HG02642 (cell line): ENCODE data around the gene ARFIP2.

ENCODE experiments used
- ATAC-seq: cut with Tn5 transposase; IDR thresholded peaks from one replicate; pipeline ENCODE4 v1.9.1; 2021; ENCODE audit warnings: mild to moderate bottlenecking; ENCODE audit not compliant: unreplicated experiment, poor library complexity

The ARFIP2 gene

DNA sequence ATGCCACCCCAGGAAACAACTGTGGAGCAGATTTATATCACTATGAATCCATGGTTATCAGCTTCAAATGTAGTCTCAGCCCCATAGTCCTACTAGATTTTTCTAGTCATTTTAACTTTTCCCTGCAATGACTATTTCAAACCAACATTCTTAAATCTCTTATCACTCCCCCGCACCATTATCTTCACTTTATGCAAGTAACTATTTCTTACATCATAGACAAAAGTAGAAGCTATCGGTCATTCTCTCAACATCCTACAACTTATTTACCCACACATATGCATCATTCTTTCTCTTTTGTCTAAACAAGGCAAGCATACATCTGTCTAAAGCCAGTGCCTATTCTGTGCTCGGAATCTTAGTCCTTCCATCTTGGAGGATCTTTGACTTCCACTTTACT, 4.5 kb upstream of the ARFIP2 start:
- no peak for ATAC-seq

DNA sequence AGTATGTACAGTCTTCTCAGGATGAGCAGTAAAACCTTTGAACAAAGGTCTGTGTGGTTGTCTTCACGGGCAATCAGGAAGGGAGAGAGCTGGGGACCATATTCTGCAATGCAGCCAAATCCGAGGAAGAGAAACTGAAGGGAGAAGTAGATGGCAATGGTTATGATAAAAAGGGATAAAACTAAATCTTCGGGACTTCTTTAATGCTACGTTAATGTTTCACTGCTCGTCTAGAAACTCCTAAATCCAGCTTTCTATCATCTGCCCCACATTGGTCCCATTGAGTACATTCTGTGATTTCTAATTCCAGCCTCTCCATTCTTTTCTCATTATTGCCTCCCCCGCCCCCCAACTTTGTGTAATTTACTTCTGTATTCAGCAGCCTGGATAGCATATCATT, 1.9 kb upstream of the ARFIP2 start:
- ATAC-seq = no peak

DNA sequence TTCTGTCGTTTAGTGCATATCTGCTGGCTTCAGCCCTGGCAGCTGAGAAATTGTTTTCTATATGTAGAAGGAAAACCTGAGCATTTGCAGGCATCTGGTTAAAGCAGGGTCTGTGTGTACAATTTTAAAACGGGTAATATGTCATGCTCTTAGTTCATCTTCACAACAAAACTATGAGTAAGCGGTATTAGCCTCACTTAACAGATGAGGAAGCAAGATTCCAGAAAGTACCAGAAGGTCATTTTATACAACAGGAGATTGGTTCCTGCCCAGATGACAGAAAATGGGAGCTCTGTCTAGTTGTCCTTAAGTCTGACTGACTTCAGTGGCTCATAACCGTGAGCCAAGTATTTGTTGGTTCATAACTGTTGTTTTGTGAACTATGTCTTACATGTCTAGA, 1.3 kb upstream of the ARFIP2 start:
- ATAC-seq = no peak

DNA sequence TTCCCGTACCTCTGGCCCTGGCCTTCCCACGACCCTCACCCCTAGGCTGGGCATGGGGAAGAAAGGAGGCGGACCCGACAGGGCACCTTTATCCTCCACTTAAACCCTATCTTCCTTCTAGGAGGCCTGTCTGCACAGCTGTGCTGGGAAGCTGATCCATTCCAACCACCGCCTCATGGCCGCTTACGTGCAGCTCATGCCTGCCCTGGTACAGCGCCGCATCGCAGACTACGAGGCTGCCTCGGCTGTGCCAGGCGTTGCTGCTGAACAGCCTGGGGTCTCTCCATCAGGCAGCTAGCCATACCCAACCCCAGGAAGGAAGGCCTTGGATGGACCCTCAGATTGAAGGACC, 769 bp upstream of the ARFIP2 start:
- ATAC-seq = peak; percentile 2

DNA sequence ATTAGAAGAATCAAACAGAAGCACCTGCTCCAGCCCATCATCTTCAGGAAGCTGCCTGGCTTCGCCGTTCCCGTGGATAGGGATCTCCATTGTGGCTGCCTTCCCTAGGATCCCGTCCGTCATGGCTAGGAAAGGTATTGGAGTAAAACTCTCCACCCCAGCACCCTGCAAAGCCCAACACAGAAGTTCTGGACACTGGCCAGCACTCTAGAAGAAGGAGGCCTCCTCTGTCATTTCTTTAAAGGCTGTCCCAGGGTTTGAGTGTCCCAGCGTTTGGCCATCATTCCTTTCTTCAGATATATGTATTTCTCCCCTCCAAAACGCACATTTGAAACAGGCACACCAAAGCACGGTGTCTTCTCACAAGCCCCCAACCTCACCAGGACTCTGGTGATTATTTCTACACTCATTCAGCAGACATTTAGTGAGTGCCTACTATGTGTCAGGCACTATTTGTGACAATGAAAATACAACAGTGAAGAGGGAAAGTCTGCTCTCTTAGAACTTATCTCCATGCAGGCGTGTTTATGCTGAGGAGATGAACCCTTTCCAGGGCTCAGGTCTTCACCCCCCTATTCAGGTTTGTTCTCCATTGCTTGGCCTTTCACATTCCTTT, 724 bp downstream of the ARFIP2 start:
- no peak for ATAC-seq

DNA sequence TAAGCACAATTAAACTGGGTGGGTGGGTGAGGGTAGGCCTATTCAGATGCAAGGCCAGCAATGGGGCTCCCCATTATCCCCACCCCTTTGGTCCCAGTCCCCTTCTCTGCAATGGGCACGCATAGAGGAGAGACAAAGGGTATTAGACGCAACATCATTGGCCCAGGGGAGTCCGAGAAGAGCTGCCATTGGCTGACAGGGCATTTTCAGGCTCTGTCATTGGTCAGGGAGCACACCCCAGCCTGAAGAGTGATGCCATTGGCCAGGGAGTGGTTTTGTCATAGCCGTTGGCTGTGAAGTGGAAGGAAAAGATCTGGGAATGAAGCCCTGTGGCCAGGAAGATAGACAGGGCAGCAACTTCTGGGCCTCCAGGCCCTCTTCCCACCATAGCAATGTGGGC, 4.6 kb downstream of the ARFIP2 start:
- no peak for ATAC-seq

DNA sequence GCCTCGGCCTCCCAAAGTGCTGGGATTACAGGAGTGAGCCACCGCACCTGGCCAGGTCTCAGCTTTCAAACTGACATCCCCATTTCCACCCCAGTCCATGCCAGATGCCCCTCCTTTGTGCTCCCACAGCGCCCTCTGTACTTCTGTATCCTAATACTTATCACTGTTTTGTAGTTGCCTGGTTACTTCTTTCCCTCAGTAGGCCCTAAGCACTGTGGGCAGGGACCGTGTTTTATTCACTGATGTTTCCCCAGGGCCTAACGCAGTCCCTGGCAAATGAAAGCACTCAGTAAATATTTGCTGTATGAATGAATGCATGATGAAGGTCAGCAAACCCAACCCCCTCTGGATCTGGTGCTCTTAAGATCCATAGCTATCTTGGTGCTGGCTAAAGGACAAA, 5.2 kb downstream of the ARFIP2 start:
- ATAC-seq = no peak

DNA sequence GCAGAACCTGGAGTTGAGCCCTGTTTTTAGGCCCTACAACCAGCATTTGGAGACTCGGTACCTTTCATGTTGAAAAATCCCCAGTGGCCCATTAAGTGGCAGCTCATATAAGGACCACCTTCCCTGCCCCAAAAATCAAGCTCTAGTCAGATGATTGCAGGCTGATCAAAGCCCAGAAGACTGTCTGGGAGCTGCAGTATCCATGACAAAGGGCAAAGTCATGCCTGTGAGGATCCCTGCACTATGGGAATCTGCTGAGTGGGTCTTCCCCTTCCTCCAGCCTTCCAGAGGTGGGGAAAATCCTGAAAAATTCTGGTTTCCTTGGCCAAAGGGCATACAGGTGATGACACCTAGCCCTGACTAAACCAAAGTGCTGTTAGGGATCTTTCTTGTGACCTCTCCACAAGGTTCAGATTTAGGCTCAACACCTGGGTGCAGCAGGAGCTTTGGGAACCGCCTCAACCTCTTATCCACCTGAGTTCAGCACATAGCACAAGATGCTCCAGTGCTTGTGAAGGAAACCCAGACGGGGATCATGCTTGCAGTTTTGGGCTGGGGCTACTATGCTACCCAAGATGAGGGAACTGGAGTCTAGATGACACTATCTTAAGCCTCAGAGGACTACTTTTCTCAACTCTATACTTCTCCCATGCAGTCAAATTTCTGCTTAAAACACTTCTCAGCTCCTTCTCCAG, 6.2 kb downstream of the ARFIP2 start:
- no peak for ATAC-seq

DNA sequence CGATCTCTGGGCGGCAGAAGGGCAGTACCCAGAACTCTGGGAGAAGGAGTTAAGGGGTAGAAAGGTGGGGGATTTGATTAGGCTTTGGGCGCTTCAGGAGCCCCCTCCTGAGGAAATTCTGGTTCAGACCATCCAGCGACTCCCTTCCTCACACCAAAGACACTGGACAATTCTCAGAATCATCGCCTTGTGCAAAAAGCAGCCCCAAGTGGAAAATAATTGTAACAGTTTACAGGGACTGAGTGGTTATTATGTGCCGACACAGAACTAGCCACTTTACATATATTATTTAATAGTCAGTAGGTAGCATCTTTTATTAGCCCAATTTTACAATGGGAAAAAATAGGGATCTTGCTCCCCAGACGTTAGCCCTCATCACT, 6.7 kb downstream of the ARFIP2 start:
- ATAC-seq = peak; percentile 4

DNA sequence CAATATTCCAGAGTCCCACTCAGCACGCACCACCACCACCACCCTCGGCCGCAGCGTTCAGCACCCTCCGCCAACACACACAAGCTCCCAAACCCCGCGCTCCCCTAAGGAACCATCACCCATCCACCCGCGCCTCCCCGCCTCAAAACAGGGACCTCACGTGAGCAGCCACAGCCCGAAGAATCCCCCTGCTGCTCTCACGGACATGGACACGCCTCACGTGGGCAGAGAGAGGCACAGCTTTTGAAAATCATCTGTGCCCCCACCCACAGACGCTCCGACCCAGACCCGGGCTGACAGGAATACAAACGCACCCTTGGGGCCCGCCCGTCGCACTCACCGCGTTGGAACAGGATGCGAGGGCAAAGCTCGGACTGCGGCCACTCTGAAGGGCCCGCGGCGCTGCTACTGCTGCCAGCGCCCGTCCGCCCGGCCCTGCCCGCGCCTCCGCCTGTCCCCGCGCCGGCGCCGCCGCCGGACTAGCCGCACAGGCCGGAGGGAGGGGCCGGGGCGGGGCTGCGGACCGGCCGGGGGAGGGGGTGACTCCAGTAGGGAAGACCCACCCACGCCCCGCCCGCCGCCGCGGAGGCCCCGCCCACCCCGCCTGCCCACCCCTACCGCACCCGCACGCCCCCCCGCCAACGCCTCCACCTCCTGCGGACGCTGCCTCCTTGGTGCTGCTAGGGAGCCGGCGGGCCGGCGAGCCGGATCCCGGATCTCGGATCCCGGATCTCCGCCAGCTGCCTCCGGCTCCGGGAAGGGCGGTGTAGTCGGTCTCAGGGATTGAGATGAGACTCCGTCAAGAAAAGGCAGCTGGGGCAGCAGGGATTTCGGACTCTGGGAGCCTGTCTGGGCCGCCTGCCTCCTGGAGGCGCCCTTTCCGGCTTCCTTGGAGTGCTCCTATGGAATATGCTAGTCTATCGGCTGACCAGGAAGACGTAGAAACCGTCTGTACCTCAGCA, 7.4 kb downstream of the ARFIP2 start, which contains the start of gene TRIM3:
Gene TRIM3, minus strand, starts transcription at position 491 of the 962 bp plus-strand sequence. CDS start 8,246 bp downstream, outside the sequence.
- ATAC-seq = peak; percentile 79

DNA sequence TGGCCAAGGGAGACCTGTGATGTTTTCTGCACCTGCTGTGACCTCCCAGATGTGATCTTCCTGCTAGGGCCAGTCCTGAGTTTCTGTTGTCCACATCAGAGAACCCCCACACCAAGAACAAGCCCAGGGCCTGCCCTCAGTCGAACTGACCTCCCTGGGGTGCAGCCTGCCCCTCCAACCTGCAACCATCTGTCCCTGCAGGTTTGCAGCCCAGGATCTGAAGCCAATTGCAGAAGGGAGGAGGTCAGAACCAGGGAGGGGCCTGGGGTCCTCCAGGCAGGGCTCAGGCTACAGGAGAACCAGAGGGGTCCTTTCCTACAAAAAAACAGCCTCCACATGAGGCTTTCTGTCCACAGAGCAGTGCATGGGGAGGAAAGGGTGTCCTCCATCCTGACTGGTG, 8.2 kb downstream of the ARFIP2 start:
- ATAC-seq = no peak

DNA sequence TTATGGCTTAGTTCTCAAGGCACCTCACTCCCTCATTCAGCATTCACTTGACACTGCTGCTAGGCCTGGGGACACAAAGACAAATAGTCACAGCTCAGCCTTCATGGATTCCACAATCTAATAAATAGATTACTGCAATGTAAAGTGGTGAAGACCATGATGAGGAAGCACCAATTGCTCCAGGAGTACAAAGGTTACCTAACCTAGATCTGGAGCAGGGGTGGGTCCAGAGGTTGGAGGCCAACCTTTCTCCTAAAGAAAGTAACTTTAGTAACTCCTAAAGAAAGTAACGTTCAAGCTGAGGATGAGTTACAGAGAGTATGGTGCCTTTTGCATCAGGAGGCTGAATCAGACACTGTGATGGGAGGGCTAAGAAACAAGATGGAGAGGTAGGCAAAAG, 11.5 kb downstream of the ARFIP2 start:
- ATAC-seq = no peak

DNA sequence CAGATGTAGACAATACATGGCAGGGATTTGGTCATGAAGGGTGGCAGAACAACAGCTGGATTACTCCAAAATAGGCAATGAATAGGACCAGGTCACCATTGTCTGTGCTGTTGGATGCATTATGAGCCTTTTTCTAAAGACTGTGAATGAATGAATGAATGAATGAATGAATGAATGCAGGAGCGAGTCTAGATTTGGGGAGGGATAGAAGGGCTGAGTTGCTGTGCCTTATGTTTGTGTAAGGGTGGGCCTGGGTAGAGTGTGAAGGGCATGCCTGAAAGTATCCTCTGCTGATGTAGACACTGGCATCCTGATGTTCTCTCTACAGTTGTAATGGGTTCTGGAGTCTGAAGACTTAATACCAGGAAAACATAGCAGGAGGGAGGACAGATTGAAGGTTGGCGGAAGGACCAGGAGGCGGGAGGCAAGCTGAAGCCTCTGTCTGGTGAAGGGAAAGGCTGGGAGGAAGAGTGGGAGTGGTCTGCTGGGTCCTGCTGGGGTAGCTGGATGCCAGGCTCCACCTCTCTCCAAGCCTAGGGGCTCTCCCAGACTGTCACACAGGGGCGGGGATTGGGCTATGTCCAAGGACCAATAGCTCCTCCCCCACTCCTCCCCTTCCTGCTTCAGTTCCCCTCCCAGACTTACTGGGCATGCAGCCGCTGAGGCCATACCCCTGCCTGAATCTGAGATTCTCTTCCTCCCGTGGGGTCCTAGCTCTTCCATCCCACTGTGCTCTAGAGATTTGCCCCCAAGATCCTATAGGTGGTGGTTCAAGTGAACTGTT, 12.2 kb downstream of the ARFIP2 start:
- peak; percentile 62 for ATAC-seq

DNA sequence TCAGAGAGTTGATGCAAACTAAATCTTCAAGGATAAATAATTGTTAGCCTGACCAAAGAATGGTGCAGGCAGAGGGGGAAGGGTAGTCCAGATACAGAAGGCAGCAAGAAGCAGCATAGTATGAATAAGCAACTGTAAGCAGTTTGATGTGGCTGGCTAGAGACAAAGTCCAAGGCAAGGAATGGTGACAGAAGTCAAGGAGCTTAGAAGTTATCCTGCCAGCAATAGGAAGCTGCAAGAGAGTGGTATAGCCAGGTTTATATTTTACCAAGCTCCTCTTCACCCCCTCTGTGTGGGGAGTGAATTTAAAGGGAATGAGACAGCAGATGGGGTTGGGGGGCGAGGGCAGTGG, 22.1 kb downstream of the ARFIP2 start:
- no peak for ATAC-seq

DNA sequence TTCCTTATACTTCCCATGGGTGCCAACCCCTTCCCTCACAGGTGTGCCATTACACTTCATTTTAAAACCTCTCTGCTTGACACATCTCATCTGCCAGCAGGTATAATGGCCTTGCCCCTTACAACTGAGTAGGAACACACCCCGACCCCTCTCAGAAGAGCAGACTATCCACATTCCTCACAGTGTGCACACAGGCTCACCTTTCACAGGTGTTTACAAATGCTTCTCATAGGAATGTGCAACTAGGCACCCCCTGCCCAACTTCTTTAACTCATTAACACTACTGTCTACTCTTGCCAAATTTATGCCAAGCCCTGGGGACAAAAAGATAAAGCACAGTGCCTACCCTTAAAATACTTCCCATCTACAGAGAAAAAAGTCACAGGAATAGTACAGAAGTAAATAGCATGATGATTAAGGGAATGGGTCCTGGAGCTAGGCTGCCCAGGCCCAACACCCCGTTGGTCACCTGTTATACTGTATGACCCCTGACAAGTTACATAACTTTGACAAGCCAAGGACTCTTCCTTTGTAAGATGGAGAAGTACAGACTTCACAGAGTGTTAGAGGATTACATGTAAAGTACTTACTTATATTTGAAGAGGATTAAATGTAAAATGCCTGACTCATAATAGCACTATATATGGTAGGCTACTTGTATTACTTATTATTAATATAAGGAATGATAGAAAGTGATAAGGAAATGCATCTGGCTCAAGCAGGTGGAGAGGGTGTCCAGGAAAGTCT, 22.6 kb downstream of the ARFIP2 start:
- ATAC-seq = no peak

DNA sequence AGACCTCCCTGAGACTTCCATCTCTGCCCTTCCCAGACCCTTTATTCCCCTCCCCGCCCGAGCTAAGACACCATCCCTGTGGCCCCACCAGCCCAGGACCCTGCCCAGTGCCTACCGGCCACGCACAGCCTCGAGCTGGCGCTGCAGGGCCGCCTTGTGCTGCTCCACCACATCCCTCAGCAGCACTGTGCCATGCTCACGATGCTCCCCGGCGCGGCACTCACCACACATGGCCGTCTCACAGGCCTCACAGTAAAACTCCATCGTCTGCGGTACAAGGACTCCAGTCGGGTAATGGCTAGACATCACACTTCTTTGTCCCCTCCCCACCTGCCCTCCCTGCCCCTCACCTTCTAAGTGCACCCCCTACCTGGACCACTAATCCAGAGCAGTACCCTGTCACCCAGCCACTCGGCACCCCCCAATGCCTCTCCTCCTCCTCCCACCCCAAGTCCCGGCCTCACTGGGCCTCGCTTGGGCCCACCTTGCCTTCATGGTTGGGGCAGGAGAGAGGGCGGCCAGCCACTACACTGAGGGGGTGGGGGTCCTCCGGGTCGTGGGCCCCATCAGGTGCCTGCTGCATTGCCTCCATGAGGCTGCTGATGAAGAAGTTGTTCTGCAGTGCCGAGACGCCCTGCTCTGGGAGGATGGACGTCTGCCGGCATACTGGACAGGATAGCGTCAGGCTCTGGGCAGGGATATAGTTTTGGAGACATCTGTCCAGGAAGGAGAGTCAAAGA, 23.4 kb downstream of the ARFIP2 start:
- ATAC-seq = no peak

DNA sequence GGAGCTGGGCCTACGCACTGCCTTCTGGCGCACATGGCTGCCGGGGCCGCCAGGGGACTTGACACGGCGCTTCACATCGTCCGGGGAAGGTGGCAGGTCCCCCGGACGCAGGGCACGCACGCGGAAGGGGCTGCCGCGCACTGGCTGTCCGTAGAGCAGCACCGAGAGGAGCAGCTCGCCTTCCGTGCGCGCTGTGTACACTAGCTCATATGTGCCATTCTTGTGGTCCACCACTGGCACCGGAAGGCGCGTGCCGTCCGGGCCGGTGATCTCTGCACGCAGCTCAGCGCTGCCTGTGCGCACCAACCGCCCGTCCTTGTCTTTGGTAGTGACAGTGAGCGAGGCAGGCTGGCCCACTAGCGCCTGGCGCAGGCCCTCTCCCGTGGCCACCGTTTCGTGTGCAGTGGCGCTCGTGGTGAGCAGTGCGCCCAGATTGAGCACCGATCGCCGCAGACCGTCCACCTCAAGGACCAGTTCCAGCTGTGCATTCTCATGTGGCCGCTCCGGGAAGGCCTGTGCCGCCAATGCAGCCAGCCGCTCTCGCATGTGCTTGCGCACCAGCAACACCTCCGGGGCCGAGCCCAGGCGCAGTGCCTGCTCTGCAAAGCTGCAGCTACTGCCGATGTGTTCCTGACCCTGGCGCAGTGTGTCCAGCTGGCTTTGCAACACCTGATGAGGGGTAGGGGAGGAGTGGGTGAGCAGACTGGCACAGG, 24.6 kb downstream of the ARFIP2 start:
- ATAC-seq = no peak

DNA sequence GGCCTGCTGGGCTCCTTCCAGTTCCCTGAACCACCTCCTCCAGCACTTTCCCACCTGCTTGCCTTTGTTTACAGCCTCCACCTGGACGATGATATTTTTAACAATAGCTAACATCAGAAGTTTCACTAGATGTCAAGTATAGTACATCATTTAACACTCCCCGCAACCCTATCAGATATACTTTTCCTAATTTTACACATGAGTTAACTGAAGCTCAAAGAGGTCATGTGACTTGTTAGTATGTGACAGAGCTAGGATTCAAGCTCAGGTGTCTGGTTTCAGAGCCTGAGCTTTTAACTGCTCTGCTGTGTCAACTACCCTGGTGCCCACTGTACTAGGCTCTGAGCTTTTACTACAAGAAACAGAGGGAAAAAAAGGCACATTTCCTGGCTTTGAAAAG, 26.1 kb downstream of the ARFIP2 start:
- no peak for ATAC-seq

DNA sequence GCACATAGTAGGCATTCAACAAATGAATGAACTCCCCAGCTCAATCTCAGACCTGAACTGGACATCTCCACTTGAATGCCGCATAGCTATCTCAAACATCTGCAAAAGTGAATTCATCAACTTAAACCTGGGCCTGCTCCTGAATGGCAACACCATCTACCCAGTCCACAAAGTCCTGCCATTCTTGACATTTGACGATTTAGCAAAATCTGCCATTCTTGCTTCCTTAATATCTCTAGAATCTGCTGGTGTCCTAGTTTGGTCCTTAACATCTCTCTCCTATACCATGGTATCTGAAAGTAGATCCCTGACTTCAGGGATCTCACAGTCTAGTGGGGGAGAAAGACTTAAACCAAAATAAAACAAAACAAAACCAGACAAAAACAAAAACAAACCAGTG, 28.0 kb downstream of the ARFIP2 start:
- ATAC-seq = no peak
